Sigmoid colon (tissue), 7 donors: ENCODE data around the gene OXCT2. TPM values are rescaled to one million over a fixed set of nuclear protein-coding genes. Genes with fewer than 3 reads are reported as not detected.

Source experiments
- DNase-seq: peaks from one replicate; pipeline ENCODE4 v3.0.0-alpha.2; 2019
- H3K27ac ChIP-seq, 4 donors: fragments of 200-600 bp; sonication (generic); one replicate each; pipeline ENCODE4 v1.5.1; 2016 to 2019; ENCODE audit warnings: mild to moderate bottlenecking in 1 of 4
- H3K27me3 ChIP-seq, 3 donors: fragments of 200-600 bp; sonication (generic); one replicate each; pipeline ENCODE4 v1.5.1; 2019; ENCODE audit warnings: mild to moderate bottlenecking in 1 of 3
- H3K36me3 ChIP-seq, 4 donors: fragments of 200-600 bp; sonication (generic); one replicate each; pipeline ENCODE4 v1.5.1; 2016 to 2019
- H3K4me1 ChIP-seq, 4 donors: fragments of 200-600 bp; sonication (generic); one replicate each; pipeline ENCODE4 v1.5.1; 2017 to 2019
- H3K4me3 ChIP-seq, 4 donors: fragments of 200-600 bp; sonication (generic); one replicate each; pipeline ENCODE4 v1.5.1; 2017 to 2019; ENCODE audit warnings: mild to moderate bottlenecking in 2 of 4, moderate library complexity in 1 of 4
- H3K9me3 ChIP-seq, 4 donors: fragments of 200-600 bp in 3 of 4; sonication (generic) in 3 of 4; one replicate each; pipeline versions ENCODE4 v1.5.1 to v1.6.1; 2013 to 2019
- CTCF ChIP-seq, 4 experiments: fragments of 450-650 bp in 3 of 4; fragments of 200-600 bp in 1 of 4; IDR thresholded peaks; one replicate each; pipeline ENCODE4 v1.5.1; 2016 to 2019; ENCODE audit warnings: antibody characterized with exemption in 4 of 4, mild to moderate bottlenecking in 3 of 4, moderate library complexity in 2 of 4
- EP300 ChIP-seq, 4 donors: sonication (generic); formaldehyde crosslinking; IDR thresholded peaks; one replicate each; pipeline ENCODE4 v1.6.1; 2017; ENCODE audit warnings: antibody characterized with exemption in 4 of 4
- POLR2A ChIP-seq, 2 donors: fragments of 450-650 bp; IDR thresholded peaks; one replicate each; pipeline ENCODE4 v1.6.1; 2016; ENCODE audit warnings: antibody characterized with exemption in 2 of 2, mild to moderate bottlenecking in 2 of 2, moderate library complexity in 2 of 2
- POLR2AphosphoS5 ChIP-seq, 4 donors: sonication (generic); formaldehyde crosslinking; IDR thresholded peaks; one replicate each; pipeline ENCODE4 v1.6.1; 2017; ENCODE audit warnings: antibody characterized with exemption in 4 of 4
- WGBS, 2 donors: extraction: QIAGEN DNeasy Blood & Tissue Kit; methylation state at CpG; one replicate each; pipeline ENCODE4 v1.1.7; 2013; 5-methylcytosine and 5-hydroxymethylcytosine counted together
- intact Hi-C: fragments of 100-400 bp; cut with DNase I; formaldehyde crosslinking; loops from one replicate; pipeline ENCODE4 v1.15.1; 2023
- polyA plus RNA-seq, 3 donors: library from polyadenylated mRNA; stranded (reverse); fragments of 200-250 nt; gene quantifications; one replicate each; pipeline ENCODE4 v1.2.3, GENCODE V29; 2013
- total RNA-seq, 4 donors: library from RNA; depleted of rRNA; stranded (reverse); fragments of >200 nt; gene quantifications; one replicate each; pipeline ENCODE4 v1.1.0, GENCODE V29; 2016
- donor health status: healthy with polysubstance abuse.
- donor health status: Bipolar disorder and iron deficiency.
- donor health status: healthy.

Gene OXCT2
- total and polyA plus RNA-seq, 7 donors = 0.55 to 2.0 (median 0.99) TPM; not detected in 2

- TF ChIP-seq POLR2A (IDR thresholded peaks at IDR 0.05) = no peak
- TF ChIP-seq EP300 (IDR thresholded peaks at IDR 0.05) = no peak
- no peak for TF ChIP-seq POLR2AphosphoS5 (IDR thresholded peaks at IDR 0.05)
- no peak for TF ChIP-seq CTCF (IDR thresholded peaks at IDR 0.05)
- H3K4me1 ChIP-seq = peaks cover 0 to 28% (median 17%) of the 10 kb centered on the region in 4 donors
- no peaks in the 10 kb centered on the region for H3K9me3 ChIP-seq
- 66 to 75% methylated on average over 3 of the region's 3 CpGs for WGBS, 2 donors
- no peak overlapping the region for H3K4me3 ChIP-seq
- intact Hi-C loops = no loop called here
- peaks cover 0 to 8% (median 0%) of the 10 kb centered on the region in 3 donors for H3K27me3 ChIP-seq
- H3K36me3 ChIP-seq = peaks cover 0 to 7% (median 3%) of the 10 kb centered on the region in 4 donors
- H3K27ac ChIP-seq = no peak overlapping the region
- no peak for DNase-seq
Measured at GRCh38 chr1:39735731-39736130, 35.4 kb downstream of the OXCT2 start.

GRCh38 chr1:39733161-39733560, 38.0 kb downstream of the OXCT2 start:
- Histone ChIP-seq H3K27ac (no peak overlapping the region), H3K9me3 (no peaks in the 10 kb centered on the region), H3K27me3 (peaks cover under 1 to 27% (median 7%) of the 10 kb centered on the region in 3 donors), H3K36me3 (no peaks in the 10 kb centered on the region), H3K4me1 (peaks cover 0 to 8% (median 4%) of the 10 kb centered on the region in 4 donors), H3K4me3 (no peak overlapping the region)
- DNase-seq = no peak
- intact Hi-C loops = no loop called here
- 49 to 64% methylated on average over 7 of the region's 7 CpGs for WGBS, 2 donors
- TF ChIP-seq POLR2A (IDR thresholded peaks at IDR 0.05) (no peak), POLR2AphosphoS5 (IDR thresholded peaks at IDR 0.05) (no peak), CTCF (IDR thresholded peaks at IDR 0.05) (no peak), EP300 (IDR thresholded peaks at IDR 0.05) (no peak)

GRCh38 chr1:39732730-39733129, 38.4 kb downstream of the OXCT2 start:
- Histone ChIP-seq H3K9me3 (no peaks in the 10 kb centered on the region), H3K27me3 (peaks cover 5 to 32% (median 12%) of the 10 kb centered on the region in 3 donors), H3K36me3 (no peaks in the 10 kb centered on the region), H3K4me1 (peaks cover 0 to 8% (median 3%) of the 10 kb centered on the region in 4 donors), H3K27ac (no peak overlapping the region), H3K4me3 (no peak overlapping the region)
- TF ChIP-seq EP300 (IDR thresholded peaks at IDR 0.05) (no peak), POLR2A (IDR thresholded peaks at IDR 0.05) (no peak), POLR2AphosphoS5 (IDR thresholded peaks at IDR 0.05) (no peak), CTCF (IDR thresholded peaks at IDR 0.05) (no peak)
- intact Hi-C loops = no loop called here
- no peak for DNase-seq
- 42 to 56% methylated on average over 3 of the region's 3 CpGs for WGBS, 2 donors

- no peak for DNase-seq
- 32 to 62% methylated on average over 4 of the region's 4 CpGs for WGBS, 2 donors
- TF ChIP-seq POLR2AphosphoS5 (IDR thresholded peaks at IDR 0.05) (no peak), EP300 (IDR thresholded peaks at IDR 0.05) (no peak), POLR2A (IDR thresholded peaks at IDR 0.05) (no peak), CTCF (IDR thresholded peaks at IDR 0.05) (no peak)
- Histone ChIP-seq H3K36me3 (no peaks in the 10 kb centered on the region), H3K27me3 (peaks cover 7 to 51% (median 18%) of the 10 kb centered on the region in 3 donors), H3K4me3 (no peak overlapping the region), H3K9me3 (no peaks in the 10 kb centered on the region), H3K27ac (no peak overlapping the region), H3K4me1 (peaks cover 0 to 8% (median 3%) of the 10 kb centered on the region in 4 donors)
- intact Hi-C loops = no loop called here
Measured at GRCh38 chr1:39729842-39730241, 41.3 kb downstream of the OXCT2 start.

GRCh38 chr1:39729030-39729429, 42.1 kb downstream of the OXCT2 start:
- peaks cover 7 to 51% (median 18%) of the 10 kb centered on the region in 3 donors for H3K27me3 ChIP-seq
- WGBS, 2 donors = 58 to 65% methylated on average over 3 of the region's 3 CpGs

More at GRCh38 chr1:39729030-39729429, 42.1 kb downstream of the OXCT2 start:
- no peak overlapping the region for H3K4me3 ChIP-seq
- H3K9me3 ChIP-seq = no peaks in the 10 kb centered on the region
- H3K27ac ChIP-seq = no peak overlapping the region
- no peak for TF ChIP-seq EP300 (IDR thresholded peaks at IDR 0.05)
- TF ChIP-seq POLR2AphosphoS5 (IDR thresholded peaks at IDR 0.05) = no peak
- TF ChIP-seq CTCF (IDR thresholded peaks at IDR 0.05) = no peak
- TF ChIP-seq POLR2A (IDR thresholded peaks at IDR 0.05) = no peak
- intact Hi-C loops = no loop called here
- peaks cover 0 to 8% (median 3%) of the 10 kb centered on the region in 4 donors for H3K4me1 ChIP-seq
- DNase-seq = no peak
- H3K36me3 ChIP-seq = no peaks in the 10 kb centered on the region
